ENCODE results near the gene RTL10.
A peak's percentile ranks its signal among the peaks of the same experiment; 100 is the strongest.

Gene RTL10

DNA sequence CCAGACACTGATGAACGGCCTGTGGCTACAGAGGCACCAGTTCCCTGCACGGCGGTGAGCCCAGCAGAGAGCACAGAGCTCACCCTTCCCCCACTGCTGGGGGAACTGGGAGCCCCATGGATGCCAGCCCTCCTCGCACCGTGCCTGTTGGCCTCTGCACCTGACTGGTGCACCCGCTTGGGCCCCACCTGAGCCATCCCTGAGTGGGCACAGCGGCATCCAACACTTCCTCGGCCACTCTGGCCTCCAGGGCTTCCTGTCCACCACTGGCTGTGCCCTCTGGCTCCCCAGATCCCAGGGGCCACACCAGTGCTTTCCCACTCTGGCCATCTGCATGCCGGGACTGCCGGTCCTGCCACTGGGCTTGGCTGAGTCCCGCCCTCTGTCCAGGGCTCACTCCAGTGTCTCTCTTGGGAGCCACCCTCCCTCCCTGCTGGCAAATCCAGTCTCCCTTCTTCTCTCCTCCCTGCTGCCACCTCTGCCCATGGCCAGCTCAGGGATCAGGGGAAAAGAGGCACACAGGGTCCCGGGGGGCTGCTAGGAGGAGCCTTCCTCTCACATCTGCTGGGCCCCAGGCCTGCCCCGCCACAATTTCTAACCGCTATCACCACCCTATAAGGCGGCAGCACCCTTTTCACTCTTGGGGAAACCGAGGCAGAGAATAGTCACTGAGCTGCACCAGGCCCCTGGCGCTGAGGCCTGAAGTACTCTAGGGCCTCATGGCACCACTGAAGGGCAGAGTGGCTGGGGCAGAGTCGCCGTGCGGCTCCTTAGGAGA lies 33.0 kb downstream of the RTL10 start:
- H3K27me3 Mint-ChIP-seq = no peaks in the 10 kb centered on the region
- DNase-seq (no peak), ATAC-seq (no peak)
- H3K4me3 Mint-ChIP-seq = no peak overlapping the region
- H3K9me3 Mint-ChIP-seq = no peaks in the 10 kb centered on the region
- peaks cover 12% of the 10 kb centered on the region for H3K4me1 Mint-ChIP-seq
- H3K27ac Mint-ChIP-seq = peak overlapping the region in 1 of 2 donors; percentile 59

- Mint-ChIP-seq H3K4me3 (no peak overlapping the region), H3K9me3 (no peaks in the 10 kb centered on the region), H3K27ac (peak overlapping the region in 1 of 2 donors; percentile 59), H3K4me1 (peaks cover 10% of the 10 kb centered on the region), H3K27me3 (no peaks in the 10 kb centered on the region)
- DNase-seq (peak in 1 of 2 donors; percentile 6), ATAC-seq (no peak)
These were observed 33.7 kb downstream of the RTL10 start for GRCh38 chr22:19820880-19821522.

DNA sequence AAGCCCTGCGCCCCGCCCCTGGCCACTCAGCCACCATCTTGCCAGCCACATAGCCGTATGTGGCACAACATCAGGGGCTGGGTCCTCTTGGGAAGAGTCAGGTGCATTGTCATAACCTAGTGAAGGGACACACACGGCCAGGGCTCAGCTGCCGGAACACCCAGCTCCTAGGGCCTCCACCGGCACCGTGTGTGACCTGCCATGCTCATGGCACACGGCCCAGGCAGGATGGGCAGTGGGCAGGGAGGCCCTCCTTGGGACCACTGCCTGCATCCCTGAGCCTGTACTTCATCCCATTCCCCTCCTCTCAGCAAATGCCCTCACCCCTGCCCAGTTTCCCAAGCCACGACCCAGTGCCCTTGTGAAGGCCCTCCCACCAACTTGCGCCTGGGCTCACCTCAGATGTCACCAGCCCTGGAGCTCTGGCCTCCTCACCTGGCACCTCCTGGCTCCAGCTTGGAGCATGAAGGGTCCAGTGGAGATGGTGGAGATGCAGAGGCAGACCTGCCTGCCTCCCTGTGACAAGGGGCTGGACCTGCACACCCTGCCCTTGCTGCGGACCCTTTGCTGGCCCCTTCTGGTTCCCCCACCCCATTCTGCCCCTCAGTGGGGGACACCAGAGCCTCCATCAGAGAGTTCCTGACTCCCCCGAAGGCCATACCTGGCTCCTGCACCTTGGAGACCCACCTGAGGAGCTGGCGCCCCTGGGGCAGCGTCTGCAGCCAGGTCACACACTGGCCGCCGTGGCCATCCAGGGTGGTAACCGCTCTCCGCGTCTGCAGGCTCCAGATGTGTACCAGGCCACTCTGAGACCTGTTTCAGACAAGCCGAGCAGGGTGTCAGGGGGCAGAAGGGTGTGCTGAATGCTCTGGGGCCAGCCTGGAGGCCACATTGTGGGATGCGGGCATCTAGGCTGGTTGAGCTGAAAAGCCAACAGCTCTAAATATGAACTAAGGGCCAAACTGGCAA lies 34.5 kb downstream of the RTL10 start:
- DNase-seq = peak in 1 of 2 donors; percentile 7
- H3K4me3 Mint-ChIP-seq = no peak overlapping the region
- peak overlapping the region in 1 of 2 donors; percentile 16 for H3K27ac Mint-ChIP-seq
- no peak for ATAC-seq
- no peaks in the 10 kb centered on the region for H3K27me3 Mint-ChIP-seq
- H3K9me3 Mint-ChIP-seq = no peaks in the 10 kb centered on the region
- peaks cover 11% of the 10 kb centered on the region for H3K4me1 Mint-ChIP-seq

- H3K4me1 Mint-ChIP-seq = peaks cover 11% of the 10 kb centered on the region
- H3K9me3 Mint-ChIP-seq = no peaks in the 10 kb centered on the region
- no peak for ATAC-seq
- no peak for DNase-seq
- no peak overlapping the region for H3K4me3 Mint-ChIP-seq
- H3K27ac Mint-ChIP-seq = peak overlapping the region in 1 of 2 donors; percentile 80
- H3K27me3 Mint-ChIP-seq = no peaks in the 10 kb centered on the region
These were observed 35.3 kb downstream of the RTL10 start for GRCh38 chr22:19819208-19819910.

DNA sequence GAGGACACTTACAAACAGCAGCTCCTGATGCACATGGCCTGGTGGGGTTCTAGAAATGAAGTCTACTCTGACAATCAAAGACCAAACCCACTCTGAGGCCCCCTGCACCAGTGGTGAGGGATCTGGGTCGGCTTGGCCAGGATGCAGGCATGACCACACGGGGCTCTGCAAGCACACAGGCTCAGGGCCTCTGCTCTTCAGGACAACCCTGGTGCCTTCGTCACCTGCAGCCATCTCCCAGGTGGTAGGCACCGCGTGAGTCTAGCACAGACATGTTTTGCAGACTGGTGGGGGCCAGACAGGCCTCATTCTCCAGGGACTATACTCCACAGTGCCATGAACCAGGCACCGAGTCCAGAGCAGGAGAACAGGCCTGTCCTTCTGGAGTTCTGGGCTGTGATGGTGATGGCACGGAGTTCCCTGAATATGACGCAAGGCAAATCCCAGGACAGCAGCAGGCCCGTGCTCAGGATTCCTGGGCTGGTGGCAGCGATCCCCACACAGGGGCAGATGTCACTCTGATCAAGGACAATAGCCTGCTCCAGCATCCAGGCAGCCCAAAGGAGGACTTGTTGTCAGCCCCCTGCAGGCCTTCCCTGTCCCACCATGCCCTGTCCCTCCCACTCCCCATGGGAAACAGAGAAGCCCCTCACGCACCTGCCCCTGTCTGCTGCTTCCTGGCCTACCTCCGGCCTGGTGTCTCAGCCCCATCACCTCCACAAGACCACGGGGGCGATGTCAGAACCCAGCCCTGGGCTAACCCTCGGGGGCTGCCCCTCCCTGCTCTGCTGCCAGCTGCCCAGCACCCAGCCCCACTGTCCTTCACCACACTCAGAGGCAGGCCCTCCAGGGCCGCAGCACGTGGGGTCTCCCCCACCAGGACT lies 36.1 kb downstream of the RTL10 start:
- Mint-ChIP-seq H3K9me3 (no peaks in the 10 kb centered on the region), H3K4me3 (no peak overlapping the region), H3K27ac (peak overlapping the region in 1 of 2 donors; percentile 80), H3K27me3 (no peaks in the 10 kb centered on the region), H3K4me1 (peaks cover 11% of the 10 kb centered on the region)
- ATAC-seq (no peak), DNase-seq (no peak)

DNA sequence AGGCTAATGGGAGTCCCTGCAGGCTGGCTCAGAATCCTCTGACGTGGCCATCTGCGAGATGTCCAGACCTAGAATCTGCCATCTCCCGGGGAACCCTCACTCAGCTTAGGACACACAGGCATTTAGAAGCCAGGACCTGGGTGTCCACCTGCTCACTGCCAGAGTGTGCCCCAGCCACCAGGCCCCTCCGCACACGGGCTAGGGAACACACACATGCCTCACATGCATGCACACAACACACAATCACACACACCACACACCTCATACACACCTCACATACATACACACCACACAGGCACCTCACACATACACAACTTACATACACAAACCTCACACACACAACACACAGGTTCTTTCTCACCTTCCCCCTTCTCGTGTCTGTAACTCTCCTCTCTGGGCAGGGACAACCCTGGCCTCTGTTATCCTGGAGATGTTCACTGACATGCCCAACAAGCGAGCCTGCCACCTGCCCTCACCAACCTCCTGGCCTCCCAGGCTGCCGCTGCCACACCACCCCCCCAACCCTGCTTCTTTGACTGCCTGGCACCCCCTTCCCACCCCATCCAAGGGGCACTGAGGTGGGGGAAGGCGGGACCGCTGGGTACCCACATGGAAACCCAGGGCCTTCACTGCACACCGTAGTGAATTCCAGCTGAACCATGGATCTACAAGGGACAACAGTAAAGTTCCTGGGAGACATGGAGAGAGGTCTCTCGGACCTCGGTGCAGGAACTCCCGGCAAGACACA lies 38.1 kb downstream of the RTL10 start:
- Mint-ChIP-seq H3K27ac (no peak overlapping the region), H3K4me1 (peaks cover 11% of the 10 kb centered on the region), H3K9me3 (no peaks in the 10 kb centered on the region), H3K4me3 (no peak overlapping the region), H3K27me3 (no peaks in the 10 kb centered on the region)
- no peak for ATAC-seq
- no peak for DNase-seq

GRCh38 chr22:19815823-19816290 lies 38.8 kb downstream of the RTL10 start:
- Mint-ChIP-seq H3K27me3 (no peaks in the 10 kb centered on the region), H3K27ac (peak overlapping the region in 1 of 2 donors; percentile 68), H3K9me3 (no peaks in the 10 kb centered on the region), H3K4me1 (peaks cover 17% of the 10 kb centered on the region), H3K4me3 (no peak overlapping the region)
- ATAC-seq = no peak
- no peak for DNase-seq

- no peaks in the 10 kb centered on the region for H3K27me3 Mint-ChIP-seq
- H3K9me3 Mint-ChIP-seq = no peaks in the 10 kb centered on the region
- H3K27ac Mint-ChIP-seq = peak overlapping the region in 1 of 2 donors; percentile 9
- H3K4me1 Mint-ChIP-seq = peaks cover 23% of the 10 kb centered on the region
- H3K4me3 Mint-ChIP-seq = no peak overlapping the region
- DNase-seq (no peak), ATAC-seq (no peak)
These were observed 39.4 kb downstream of the RTL10 start for GRCh38 chr22:19815093-19815822.

DNA sequence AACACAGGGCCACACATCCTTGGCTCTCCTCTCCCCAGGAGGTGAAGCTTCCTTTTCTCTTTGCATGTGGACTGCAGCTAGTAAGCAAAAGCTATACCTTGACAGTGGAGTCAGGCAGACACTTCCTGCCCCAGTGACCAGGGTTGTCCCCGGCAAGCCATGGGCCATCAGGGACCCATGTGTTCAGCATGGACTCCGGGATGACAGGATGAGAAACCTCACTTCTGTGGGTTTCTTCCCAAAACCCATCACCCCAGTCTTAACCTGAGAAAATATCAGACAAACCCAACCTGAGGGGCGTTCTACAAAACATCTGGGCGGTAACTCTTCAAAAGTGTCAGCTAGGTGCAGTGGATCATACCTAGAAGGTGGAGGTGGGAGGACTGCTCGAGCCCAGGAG lies 40.2 kb downstream of the RTL10 start:
- ATAC-seq (no peak), DNase-seq (no peak)
- no peak overlapping the region for H3K27ac Mint-ChIP-seq
- H3K4me1 Mint-ChIP-seq = peaks cover 29% of the 10 kb centered on the region
- no peaks in the 10 kb centered on the region for H3K27me3 Mint-ChIP-seq
- H3K4me3 Mint-ChIP-seq = no peak overlapping the region
- H3K9me3 Mint-ChIP-seq = no peaks in the 10 kb centered on the region

DNA sequence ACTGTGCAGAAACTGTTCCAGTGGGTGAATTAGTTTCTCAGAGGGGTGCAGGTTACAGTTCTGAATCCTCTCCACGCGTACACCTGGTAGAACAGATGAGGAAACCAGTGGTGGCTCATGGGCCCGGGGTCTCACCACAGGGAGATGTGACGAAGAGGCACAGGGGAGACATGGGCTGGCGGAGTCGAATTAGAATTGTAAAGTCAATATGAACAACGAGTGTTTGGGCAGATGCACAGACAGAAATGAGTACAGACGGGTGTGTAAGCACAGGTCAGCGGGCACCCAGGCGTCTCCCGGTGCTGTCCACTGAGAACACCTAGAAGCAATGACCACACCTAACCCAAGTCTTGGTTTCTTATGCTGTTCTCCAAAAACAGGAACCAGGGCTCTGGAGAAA lies 41.8 kb downstream of the RTL10 start:
- ATAC-seq (no peak), DNase-seq (peak in 1 of 2 donors; percentile 6)
- H3K27ac Mint-ChIP-seq = no peak overlapping the region
- no peak overlapping the region for H3K4me3 Mint-ChIP-seq
- peaks cover 29% of the 10 kb centered on the region for H3K4me1 Mint-ChIP-seq
- no peaks in the 10 kb centered on the region for H3K9me3 Mint-ChIP-seq
- no peaks in the 10 kb centered on the region for H3K27me3 Mint-ChIP-seq

- Mint-ChIP-seq H3K9me3 (no peaks in the 10 kb centered on the region), H3K4me3 (no peak overlapping the region), H3K27ac (peak overlapping the region in 1 of 2 donors; percentile 56), H3K4me1 (peaks cover 29% of the 10 kb centered on the region), H3K27me3 (no peaks in the 10 kb centered on the region)
- ATAC-seq (no peak), DNase-seq (peak in 1 of 2 donors; percentile 5)
These were observed 42.6 kb downstream of the RTL10 start for GRCh38 chr22:19811811-19812771.

DNA sequence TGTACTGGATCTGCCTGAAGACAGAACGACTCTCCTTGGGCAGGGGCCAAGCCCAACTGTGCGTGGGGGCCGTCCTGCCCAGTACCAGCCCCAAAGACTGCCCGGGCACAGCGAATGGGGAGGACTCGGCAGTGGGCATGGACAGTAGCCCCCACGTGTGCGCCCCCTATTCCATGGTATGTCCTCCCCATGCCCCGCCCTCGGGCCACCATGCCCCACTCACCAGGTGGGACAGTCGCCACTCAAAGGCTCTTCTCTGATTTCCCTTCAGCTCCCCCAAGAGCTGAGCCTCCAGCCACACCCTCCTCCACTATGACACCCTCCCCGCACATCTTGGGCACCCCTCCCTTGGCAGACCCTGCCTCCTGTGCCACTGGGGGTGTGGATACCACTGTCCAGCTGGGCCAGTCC lies 43.5 kb downstream of the RTL10 start:
- no peaks in the 10 kb centered on the region for H3K9me3 Mint-ChIP-seq
- H3K4me1 Mint-ChIP-seq = peaks cover 28% of the 10 kb centered on the region
- peak in 1 of 2 donors; percentile 6 for DNase-seq
- H3K27ac Mint-ChIP-seq = peak overlapping the region; percentile 11 to 19
- no peak overlapping the region for H3K4me3 Mint-ChIP-seq
- H3K27me3 Mint-ChIP-seq = no peaks in the 10 kb centered on the region
- ATAC-seq = no peak

Data from stimulated activated naive CD8-positive, alpha-beta T cell treated with anti-CD3 and anti-CD28 coated beads, Interleukin-15, amount 100 ng/mL, for 72 hours (primary cell).